GM18858 (cell line): ENCODE data around the gene SPDYE3.
"Not testable (repeated sequence)": the region's sequence is repeated elsewhere in the genome, so short reads cannot be mapped to it uniquely, and the experiment has no call there.

Source experiments
- ATAC-seq: cut with Tn5 transposase; IDR thresholded peaks from one replicate; pipeline ENCODE4 v1.9.1; 2021; ENCODE audit not compliant: unreplicated experiment

SPDYE3 gene

DNA sequence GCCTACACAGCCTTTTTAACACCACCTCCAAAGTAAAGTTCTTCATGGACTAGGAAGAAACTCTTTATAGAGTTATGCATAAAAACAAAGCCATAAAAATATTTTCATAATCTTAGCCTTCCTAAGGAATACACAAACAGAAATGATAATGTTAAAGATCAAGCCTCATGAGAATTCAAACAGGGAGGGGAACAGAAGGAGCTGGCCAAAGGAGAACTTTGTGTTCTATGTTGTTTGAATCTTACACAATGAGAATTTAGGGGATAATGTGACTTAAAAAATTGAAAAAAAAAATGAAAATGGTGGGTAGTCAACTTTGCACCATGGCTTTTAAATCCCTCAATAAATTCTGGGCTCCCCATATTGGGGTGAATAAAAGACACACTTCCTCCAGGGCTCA lies 41.3 kb downstream of the SPDYE3 start:
- no peak for ATAC-seq

DNA sequence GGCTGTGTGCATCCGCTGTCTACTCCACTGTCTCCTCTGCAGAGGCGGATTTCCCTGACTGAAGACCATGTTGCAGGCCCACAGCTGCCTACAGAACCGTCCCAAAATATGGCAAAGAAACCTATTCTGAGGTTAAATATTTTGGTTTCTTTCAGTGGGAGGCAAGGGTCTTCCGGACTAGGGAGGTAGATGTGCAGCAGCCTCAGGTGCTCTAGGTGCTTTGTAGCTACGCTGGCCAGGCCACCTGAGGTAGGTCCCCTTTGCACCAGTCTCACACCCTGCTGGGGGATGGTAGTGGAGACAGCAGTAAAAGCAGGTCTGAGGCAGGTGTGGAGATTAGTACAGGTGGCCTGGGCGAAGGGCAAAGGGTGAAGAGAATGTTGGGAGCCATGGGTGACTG lies 42.3 kb downstream of the SPDYE3 start:
- no peak for ATAC-seq

DNA sequence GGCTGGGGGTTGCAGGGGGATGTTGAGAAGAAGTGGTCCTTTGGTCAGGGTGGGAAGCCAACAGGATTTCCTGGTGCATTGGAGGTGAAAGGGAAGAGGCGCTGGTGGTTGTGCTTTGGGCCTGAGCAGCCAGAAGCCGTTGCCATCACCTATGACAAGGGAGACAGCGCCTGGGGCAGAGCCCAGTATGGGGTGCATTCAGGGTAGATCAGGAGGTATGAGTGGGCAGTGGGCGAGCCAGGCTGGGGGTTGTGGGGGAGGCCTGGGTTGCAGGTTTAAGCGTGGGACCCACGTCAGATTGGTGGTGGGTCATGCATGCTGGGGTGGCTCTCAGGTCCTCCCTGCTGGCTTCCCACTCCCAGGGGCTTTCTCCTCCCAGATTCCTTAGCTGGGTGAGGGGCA lies 44.2 kb downstream of the SPDYE3 start:
- no peak for ATAC-seq

DNA sequence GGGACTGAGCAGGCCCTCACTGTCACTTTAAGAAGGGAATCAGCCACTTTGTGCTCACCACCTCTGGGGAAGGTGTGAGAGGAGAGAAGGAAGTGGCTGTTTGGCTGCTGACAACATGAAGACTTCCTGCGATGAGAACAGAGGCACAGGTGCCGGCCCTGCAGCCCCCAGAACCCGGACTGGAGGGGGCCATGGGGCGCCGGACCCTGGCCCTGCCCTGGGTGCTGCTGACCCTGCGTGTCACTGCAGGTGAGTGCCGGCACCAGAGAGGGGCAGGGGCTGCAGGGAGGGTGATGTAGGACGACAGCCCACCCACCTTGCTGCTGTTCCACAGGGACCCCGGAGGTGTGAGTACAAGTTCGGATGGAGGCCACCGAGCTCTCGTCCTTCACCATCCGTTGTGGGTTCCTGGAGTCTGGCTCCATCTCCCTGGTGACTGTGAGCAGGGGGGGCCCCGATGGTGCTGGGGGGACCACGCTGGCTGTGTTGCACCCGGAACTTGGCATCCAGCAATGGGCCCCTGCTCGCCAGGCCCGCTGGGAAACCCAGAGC lies 44.8 kb downstream of the SPDYE3 start:
- not testable (repeated sequence) for ATAC-seq

DNA sequence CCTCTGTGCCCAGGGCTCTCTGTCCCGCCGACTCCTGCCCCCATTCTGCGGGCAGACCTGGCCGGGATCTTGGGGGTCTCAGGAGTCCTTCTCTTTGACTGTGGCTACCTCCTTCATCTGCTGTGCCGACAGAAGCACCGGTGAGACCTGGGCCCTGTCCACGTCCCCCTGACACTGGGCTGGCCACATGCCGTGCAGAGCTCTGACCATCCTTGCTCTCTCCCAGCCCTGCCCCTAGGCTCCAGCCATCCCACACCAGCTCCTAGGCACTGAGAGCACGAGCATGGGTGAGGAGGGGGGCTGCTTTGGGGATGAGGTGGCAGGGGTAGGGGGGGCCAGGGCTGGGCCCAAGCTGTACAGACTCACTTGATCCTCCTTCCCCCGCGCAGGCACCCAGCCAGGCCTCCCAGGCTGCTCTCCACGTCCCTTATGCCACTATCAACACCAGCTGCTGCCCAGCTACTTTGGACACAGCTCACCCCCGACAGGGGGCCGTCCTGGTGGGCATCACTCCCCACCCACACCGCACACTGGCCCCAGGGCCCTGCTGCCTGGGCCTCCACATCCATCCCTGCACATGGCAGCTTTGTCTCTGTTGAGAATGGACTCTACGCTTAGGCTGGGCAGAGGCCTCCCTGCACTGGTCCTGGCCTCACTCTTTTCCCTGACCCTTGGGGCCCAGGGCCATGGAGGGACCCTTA lies 45.6 kb downstream of the SPDYE3 start:
- no peak for ATAC-seq

DNA sequence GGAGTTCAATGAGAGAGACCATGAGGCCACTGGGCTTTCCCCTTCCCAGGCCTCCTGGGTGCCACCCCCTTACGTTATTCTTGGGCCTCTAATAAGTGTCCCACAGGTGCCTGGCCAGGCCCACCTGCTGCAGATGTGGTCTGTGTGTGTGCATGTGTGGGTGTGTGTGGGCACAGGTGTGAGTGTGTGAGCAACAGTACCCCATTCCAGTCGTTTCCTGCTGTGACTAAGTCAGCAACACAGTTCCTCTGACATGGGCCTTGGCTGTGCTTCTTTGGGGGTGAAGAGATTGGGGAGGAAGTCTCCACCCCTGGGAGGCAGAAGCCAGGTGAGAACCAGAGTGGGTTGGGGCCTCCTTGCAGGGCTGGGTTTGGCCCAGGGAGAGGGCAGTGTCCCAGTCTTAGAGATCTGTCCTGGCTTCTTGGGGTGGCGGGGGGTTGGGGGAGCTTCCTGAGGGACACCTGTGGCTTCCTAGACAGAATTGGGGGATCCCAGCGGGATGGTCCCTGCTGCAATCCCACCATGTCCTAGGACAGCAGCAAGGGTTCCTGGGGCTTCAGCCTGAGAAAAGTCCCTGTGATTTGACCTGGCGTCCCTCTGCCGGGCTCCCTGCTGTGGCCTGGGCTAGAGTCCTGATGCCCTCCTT lies 46.3 kb downstream of the SPDYE3 start:
- ATAC-seq, result no peak

DNA sequence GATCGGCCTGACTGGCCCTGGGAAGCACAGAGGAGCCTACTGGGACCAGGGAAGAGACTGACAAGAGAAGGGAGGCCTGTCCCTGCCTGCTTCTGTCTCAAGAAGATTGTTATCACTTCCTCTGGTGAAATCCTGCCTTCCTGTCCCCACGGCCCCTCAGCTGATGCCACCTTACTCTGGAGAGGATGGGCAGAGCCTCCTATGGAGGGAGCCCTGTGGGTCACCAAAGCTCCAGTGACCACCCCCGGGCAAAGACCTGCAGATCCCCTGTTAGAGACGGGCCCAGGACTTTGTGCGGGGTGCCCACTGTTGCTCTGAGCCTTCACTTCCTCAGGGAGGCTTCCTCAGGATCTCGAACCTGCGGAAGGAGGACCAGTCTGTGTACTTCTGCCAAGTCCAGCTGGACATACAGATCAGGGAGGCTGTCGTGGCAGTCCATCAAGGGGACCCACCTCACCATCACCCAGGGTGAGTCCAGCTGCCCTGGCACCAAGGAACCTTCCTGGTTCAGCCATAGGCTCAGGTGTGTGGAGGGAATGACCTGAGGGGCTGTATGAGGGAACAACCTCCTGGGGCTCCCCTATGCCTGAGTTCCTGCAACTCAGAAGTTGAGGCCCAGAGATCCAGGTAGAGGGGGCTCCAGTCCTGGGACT lies 49.0 kb downstream of the SPDYE3 start:
- no peak for ATAC-seq

DNA sequence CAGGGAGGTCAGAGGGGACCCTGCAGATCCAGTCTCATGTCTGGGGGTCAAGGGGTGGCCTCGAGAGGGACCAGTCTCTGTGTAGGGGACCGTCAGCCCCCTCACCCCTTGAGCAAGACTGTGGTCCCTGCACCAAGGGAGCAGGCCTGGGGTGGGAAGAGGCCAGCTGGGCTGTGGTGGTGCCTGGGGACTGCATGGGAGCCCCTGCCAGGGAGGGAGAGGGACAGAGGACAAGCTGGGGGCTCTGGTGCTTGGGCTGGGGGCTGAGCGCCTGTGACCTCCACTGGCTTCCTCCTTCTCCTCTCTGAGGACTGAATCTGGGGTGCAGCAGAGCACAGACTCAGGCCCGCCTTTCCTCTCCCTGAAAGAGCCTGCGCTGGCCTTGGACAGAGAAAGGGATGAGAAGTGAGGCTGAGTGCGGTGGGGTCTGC lies 49.6 kb downstream of the SPDYE3 start:
- ATAC-seq, result no peak

DNA sequence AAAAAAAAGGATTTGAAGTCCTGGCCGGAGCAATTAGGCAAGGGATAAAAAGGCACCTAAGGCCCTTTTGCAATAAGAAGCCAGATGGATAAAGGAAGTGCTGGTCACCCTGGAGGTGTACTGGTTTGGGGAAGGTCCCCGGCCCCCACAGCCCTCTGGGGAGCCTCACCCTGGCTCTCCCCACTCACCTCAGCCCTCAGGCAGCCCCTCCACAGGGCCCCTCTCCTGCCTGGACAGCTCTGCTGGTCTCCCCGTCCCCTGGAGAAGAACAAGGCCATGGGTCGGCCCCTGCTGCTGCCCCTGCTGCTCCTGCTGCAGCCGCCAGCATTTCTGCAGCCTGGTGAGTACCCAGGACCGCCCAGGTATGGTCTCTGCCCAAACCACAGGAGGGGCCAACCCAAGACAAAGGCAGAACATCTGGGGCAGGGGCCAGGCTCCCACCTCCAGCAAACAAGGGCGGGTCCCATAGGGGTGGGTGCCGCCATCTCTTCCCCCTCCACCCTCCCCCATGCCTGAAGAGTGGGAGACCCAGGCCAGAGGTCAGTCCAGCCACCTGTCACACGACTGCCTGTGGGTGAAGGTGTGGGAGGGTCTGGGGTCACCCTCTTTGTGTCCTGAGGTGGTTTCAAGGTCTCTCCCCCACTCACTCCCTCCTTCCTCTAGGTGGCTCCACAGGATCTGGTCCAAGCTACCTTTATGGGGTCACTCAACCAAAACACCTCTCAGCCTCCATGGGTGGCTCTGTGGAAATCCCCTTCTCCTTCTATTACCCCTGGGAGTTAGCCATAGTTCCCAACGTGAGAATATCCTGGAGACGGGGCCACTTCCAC lies 50.7 kb downstream of the SPDYE3 start, which contains the start of gene PILRB:
Gene PILRB, plus strand, starts transcription at position 91 of the 830 bp plus-strand sequence. Its CDS starts 186 bp downstream, at position 277.
- ATAC-seq, result no peak

DNA sequence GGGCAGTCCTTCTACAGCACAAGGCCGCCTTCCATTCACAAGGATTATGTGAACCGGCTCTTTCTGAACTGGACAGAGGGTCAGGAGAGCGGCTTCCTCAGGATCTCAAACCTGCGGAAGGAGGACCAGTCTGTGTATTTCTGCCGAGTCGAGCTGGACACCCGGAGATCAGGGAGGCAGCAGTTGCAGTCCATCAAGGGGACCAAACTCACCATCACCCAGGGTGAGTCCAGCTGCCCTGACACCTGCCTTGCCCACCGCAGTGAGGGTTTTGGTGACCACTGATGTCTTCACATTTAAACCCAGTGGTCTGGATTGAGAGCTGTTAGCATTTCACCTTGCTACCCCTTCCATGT lies 51.3 kb downstream of the SPDYE3 start:
- ATAC-seq, result no peak

DNA sequence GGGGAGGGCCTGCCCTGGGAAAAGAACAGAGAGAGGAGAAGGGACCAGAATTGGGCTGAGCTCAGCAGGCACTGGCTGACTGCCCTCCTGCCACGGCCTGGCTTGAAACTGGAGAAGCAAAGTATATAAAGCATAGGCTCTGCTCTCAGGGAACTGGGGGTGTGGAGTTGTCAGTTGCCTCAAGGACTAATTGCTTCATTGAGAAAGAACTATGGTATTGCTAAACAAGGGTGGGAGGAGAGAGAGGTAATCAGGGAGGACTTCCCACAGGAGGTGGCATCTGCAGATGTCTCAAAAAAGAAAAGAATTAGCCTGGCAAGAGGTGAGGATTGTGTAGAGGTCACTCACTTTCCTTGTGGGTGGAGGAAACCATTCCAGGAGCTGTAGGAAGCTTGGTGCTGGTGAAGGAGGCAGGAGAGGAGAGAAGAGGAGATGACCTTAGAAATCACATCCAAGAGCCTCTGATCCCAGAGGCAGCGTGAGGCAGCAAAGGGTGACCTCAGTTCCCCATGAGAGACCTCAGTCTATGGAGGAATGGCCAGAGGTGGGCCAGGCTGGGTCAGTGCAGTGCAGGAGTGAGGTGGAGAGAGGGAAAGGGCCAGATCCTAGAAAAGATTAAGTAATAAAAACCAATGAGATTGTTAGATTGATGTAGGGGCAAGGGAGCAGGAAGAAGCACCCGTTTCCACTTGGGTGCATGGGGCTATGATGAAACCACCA lies 52.8 kb downstream of the SPDYE3 start:
- ATAC-seq, result no peak

DNA sequence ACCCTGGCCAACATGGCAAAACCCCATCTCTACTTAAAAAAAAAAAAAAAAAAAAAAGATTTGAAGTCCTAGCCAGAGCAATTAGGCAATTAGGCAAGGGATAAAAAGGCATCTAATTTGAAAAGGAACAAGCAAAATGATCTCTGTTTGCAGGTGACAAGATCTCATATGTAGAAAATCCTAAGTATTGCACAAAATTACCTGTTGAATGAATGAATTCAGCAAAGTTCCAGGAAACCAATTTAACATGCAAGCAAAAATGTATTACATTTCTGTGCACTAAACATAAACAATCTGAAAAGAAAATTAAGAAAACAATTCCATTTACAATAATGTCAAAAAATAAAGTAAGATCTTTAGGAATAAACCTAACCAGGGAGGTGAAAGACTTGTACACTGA lies 55.6 kb downstream of the SPDYE3 start:
- no peak for ATAC-seq

DNA sequence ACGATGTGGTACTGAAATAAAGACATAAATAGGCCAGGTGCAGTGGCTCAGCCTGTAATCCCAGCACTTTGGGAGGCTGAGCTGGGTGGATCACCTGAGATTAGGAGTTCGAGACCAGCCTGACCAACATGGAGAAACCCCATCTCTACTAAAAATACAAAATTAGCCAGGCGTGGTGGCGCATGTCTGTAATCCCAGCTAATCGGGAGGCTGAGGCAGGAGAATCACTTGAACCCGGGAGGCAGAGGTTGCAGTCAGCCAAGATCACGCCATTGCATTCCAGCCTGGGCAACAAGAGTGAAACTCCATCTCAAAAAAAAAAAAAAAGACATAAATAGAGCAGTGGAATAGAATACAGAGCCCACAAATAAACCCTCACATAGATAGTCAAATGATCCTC lies 56.3 kb downstream of the SPDYE3 start:
- ATAC-seq, result not testable (repeated sequence)

DNA sequence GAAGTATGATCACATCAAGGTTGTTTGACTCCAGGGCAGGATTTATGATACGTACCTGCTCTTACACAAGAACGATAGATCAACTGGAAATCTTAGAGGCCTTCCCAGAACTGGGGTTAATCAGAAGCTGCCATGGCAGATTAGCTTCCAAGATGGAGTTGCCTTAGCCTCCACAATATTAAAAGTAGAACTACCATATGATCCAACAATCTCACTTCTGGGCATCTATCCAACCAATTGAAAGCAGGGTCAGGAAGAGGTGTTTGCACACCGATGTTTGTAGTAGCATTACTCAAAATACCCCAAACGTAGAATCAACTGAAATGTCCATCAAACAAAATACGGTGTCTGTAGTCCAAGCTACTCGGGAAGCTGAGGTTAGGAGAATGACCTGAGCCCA lies 57.0 kb downstream of the SPDYE3 start:
- no peak for ATAC-seq

DNA sequence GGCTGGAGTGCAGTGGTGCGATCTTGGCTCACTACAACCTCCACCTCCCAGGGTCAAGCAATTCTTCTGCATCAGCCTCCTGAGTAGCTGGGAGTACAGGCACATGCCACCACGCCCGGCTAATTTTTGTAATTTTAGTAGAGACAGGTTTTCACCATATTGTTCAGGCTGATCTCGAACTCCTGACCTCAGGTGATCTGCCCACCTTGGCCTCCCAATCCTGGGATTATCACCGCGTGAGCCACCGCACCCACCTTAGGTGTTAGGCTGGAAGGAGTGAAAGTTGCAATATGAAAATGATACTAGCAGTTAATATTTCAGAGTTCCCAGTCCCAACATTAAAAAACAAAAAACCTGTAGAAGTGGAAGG lies 58.5 kb downstream of the SPDYE3 start:
- not testable (repeated sequence) for ATAC-seq

DNA sequence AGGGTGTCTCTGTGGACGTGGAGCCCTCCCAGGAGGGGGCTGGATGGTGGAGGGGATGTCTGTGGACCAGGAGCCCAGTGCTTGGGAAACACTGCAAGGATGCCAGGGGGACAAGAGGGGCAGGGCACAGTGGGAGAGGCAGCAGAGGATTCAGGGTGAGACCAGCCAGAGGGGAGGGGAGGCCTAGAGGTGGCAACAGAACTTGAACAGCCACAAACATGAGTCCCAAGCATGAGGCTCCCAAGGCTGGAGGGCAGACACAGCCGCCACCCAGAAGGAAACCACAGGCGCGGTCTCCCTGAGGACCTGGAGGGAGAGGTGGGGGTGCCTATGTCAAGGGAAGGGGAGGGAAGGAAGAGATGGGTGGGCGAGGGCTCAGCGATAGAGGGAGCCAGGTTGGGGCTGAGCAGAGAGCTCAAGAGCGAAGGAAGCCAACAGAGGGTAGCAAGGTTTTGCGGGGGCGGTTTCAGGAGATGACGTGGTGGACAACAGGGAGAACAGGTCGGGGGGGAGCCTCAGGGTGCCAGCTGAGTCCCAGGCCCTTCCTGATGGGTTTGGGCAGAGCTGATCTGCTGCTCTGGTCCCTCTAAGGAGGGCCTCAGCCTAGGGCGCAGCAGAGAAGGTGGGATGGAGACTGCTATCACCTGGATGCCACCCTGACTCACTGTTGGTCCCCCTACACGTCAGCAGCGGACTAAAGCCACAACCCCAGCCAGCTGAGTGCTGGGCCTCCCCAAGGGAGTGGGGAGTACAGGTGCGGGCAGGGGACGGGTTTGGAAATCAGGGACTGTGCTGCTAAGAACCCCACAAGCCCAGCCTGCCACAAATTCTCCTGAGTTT lies 59.1 kb downstream of the SPDYE3 start:
- no peak for ATAC-seq

DNA sequence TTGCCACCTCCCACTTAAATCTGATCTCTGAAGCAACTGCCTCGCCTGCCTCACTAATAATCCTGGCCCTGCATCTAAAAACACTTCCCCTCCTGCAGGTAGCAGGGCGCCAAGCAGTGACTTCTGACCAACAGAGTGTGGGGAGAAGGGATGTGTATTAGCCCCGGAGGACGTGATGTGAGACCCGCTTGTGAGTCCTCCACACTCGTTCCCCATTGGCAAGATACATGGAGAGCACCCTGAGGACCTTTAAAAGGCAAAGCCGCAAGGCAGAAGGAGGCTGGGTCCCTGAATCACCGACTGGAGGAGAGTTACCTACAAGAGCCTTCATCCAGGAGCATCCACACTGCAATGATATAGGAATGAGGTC lies 59.7 kb downstream of the SPDYE3 start:
- no peak for ATAC-seq

DNA sequence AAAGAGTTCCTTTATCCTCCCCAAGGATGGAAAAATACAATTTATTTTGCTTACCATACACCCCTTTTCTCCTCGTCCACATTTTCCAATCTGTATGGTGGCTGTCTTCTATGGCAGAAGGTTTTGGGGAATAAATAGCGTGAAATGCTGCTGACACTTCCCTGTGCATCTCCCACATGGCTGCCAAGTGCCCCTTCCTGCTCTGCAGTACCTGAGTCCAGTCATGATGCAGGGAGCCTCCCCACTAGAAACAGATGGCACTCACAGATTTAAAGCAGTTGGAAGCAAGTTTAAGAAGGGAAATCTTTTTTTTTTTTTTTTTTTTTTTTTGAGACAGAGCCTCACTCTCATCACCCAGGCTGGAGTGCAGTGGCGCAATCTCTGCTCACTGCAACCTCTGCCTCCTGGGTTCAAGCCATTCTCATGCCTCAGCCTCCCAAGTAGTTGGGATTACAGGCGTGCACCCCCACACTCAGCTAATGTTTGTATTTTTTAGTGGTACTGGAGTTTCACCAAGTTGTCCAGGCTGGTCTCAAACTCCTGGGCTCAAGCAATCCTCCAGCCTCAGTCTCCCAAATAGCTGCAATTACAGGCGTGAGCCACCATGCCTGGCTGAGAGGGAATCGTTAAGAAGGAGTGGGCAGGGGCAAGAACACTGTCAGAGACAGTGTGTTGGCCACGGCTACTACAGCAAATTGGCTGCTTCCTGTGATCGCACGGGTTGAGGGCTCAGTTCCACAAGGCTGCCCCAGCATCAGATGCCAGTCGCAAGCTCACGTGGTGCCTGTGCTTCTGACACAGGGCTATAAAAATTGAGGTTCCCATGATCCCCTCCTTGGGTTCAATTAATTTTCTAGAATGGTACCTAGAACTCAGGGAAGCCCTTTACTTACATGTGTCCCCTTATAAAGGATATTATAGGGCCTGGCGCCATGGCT lies 60.4 kb downstream of the SPDYE3 start:
- no peak for ATAC-seq

DNA sequence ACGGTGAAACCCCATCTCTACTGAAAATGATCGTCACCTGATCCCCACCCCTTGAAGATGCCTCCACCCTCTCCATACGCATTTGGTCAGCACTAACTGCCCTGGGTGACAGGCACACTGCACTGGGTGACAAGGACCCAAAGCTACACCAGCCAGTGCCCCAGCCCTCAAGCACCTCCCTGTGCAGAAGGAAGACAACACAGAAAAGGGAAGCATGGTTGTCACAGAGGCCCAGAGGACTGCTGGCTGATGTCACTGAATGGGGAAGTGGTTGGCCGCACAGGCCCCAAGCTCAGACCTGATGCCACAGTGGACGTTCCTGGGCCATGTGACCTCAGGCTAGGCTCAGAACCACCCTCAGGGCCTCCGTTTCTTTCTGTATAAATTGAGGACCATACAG lies 61.6 kb downstream of the SPDYE3 start:
- ATAC-seq, result no peak
